Amniotic epithelial cell (primary cell): ENCODE results near the gene EHMT1.

Source experiments
- DNase-seq: peaks from one replicate; pipeline ENCODE4 v3.0.0-alpha.2; 2010; ENCODE audit warnings: low read depth

EHMT1 gene

DNA sequence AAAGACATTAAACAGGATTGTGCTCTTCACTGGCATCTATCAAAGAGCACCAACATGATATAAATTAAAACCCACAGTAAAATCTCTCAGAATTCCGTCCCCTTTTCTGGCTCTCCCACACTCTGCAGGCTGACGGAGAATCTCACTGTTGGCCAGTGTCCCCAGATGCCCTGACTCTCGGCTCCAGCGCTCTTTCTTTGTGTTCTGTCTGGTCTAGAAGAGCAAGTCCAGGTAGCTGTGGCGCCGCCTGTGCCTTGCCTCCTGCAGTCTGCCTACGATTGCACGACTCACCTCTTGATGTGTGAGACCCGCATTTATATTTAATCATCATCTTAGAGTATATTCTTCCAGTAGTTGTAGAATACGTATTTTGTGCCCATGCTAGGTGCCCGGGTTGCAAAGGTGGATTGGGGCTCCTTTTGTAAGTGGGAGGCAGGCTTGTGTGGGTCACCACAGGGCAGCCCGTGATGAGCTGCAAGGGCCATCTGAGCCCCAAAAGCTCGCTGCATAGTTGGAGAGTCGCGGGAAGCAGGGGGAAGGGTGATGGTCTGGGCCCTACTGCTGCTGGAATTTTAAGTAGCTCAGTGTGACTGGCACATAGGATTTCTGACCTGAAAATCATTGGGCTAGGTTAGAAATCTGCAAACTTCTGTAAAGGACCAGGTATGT is 55.6 kb downstream of the EHMT1 start:
- DNase-seq: no peak

DNA sequence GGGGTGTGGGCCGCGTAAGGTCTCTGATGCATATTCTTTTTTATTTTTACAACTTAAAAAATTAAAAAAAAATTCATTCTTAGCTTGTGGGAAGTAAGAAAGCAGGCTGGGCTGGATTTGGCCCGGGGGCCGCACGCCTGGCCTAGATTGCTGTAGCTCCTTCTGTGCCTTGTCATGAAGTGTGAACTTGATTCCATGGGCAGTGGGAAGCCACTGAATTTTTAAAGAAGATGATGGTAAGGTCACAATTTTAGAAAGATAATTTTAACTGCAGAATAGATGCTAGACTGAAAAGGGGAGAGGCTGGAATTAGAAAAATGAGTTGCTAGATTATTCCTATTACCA is 56.1 kb downstream of the EHMT1 start:
- DNase-seq: no peak

DNA sequence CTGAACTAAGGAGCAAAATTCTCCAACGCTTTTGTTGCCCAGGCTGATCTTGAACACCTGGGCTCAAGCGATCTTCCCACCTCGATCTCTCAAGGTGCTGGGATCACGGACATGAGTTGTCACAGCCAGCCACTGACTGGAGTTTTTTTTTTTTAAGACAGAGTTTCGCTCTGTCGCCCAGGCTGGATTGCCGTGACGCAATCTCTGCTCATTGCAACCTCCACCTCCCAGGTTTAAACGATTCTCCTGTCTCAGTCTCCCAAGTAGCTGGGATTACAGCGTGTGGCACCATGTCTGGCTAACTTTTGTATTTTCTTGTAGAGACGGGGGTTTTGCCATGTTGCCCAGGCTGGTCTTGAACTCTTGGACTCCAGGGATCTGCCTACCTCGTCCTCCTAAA is 58.2 kb downstream of the EHMT1 start:
- no peak for DNase-seq

DNA sequence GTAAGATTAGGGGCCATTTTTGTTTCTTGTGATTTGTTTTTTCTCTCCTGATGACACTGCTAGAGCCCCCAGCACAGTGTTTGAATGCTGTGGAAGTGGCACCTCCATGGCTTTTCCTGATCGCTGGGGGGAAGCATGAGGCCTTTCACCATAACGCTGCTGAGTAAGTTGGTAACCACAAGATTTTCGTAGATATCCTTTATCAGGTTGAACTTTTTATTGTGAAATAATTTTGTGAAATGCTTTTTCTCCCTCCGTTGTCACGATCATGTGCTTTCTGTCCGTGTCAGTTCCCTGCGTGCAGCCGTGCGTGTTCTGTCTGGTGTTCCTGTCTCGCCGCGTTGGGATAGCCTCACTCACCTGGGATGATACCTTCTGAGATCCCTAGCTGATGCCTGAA is 59.4 kb downstream of the EHMT1 start:
- DNase-seq: peak; percentile 77

DNA sequence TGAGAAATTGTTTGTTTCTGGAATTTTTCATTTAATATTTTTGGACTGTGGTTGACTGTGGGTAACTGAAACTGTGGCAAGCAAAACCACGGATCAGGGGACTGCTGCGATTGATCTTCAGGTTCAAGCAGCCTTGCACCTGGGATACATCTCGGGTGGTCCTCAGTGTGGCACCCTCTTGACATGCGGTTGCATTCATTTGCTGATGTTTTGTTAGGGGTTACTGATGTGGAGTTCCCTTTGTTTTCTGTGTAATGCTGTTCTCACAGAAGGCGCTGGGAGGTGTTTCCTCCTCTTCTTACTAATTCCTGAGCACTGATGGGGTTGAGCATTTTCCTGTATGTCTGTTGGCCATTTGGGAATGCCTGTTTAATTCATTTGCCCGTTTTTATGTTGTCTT is 60.4 kb downstream of the EHMT1 start:
- DNase-seq: no peak

DNA sequence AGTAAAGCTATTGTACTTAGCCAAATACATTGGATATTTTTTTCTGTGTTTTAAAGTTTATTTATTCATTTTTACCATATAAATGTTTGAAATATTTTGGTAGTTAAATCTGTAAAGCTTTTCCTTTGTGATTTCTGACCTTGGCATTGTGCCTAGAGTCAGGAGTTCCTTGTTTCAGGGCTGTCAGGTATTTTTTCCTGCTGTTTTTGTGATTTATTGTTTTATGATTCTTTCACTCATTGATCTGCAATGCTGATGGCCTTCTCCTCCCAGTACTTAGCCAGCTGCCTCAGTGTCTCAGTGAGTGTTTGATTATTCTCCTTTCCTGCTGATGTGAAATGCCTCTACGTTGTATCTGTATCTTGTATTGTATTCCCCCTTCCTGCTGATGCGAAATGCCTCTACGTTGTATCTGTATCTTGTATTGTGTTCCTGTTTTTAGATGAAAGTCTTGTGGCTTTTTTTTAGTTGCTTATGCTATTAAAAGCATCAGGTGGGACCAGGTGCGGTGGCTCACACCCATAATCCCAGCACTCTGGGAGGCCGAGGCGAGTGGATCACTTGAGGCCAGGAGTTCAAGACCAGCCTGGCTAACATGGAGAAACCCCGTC is 61.0 kb downstream of the EHMT1 start:
- no peak for DNase-seq

DNA sequence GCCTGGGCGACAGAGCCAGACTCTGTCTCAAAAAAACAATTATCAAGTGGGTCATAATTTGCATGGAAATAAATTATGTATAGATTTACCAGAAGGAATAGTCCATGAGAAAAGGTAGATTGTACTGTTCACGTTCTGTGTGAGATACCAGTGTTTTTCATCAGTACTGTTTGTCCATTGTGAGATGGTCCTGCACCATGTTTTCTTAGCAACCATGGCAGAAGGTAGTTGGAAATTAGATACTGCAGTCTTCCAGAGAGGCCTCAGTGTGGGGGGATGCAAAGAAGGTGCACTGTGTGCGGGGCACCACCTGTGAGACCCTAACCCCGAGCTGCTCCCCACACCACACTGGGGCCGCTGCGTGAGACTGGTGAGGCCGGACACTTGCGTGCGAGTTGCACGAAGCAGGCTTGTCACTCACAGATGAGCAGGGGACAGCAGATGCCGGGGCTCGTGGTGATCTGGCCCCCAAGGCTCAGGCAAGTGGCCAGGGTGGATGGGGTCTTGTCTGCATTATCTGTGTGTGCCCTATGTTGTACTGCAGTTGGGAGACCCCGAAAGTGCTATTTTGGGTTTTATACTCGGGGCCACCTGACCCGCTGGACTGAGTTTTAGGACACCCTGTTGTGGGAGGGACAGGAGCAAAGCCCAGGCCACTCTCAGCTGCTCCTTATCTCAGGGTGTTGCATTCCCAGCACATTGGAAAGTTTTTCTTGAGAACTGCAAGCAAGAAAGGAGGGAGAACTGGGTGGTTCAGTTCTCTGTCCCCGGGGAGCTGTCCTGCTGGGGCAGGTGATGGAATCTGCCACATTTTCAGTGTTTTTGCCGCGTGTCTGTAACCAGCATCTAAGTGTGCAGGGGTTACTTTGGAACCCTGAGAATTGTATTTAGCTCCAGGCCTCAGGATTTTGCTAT is 61.9 kb downstream of the EHMT1 start:
- no peak for DNase-seq

DNA sequence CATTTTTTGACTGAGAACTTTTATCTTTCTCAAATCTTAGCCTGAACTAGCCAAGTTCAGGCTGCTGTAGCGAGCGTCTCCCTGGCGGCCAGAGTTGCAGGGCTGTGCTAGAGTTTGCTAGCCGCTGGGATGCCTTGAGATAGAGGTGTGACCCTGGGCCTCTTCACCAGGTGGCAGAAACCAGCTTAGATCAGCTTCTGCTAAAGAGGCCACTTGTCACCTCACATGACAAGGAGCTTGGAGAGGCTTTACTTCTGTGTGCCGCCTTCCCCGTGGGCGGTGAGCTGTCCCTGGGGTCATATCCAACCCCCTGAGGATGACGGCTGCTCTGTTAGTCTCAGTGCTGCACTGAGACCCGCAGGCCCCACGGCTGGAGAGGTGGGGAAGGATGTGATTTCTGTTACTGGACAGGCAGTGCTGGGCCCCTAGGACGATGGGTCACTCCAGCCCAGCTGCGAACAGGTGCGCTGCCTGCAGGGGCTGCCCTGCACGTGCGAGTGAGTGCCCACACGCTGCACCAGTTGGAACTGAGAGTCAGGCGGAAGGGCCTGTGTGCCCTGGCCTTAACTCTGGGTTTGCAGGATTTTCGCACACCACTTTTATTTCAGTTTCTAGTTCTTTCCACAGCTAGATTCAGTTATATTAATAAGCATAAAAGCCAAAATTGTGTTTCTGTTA is 63.8 kb downstream of the EHMT1 start:
- DNase-seq: no peak

DNA sequence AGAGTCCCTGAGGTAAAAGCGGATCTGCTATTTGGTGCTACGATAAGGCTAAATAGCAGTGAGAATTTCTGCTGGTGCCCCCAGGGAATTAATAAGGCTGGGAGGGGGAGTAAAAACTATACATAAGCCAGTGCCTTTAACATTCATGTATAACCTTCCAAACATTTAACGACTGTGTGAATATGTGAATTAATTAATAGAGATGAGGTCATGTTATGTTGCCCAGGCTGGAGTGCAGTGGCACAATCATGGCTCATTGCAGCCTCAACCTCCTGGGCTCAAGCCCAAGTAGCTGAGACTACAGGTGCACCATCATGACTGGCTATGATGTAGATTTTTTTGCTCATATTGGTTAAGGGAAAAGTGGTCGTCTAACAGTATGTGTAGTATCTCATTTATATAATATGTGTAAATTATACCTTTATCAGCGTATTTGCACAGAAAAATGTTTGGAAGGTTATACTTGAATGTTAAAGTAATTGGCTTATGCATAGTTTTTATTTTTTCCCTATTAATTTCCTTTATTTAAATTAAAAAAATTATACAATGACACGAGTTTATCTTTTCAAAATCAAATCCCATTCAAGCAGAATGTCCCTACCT is 64.6 kb downstream of the EHMT1 start:
- no peak for DNase-seq

DNA sequence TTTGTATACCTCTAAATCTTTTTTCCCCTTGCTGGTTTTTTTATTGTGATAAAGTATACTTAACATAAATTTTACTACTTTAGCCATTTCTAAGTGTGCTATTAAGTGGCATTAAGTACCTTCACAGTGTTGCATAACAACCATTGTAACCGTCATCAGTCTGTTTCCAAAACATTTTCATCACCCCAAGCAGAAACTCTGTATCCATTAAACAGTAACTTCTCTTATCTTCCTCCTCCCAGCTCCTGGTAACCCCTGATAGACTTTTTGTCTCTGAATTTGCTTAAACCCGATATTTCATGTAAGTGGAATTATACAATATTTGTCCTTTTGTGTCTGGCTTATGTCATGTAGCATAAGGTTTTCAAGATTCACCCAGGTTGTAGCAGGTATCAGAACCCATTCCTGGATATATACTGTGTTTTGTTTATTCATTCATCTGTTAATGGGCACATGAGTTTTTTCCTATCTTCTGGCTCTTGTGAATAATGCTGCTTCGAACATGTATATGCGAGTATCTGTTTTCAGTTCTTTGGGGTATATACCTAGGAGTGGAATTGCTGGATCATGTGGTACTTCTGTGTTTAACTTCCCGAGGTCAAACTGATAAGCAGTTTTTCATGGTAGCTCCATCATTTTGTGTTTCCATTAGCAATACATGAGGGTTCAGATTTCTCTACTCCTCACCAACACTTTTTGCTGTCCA is 66.4 kb downstream of the EHMT1 start:
- peak; percentile 44 for DNase-seq

DNA sequence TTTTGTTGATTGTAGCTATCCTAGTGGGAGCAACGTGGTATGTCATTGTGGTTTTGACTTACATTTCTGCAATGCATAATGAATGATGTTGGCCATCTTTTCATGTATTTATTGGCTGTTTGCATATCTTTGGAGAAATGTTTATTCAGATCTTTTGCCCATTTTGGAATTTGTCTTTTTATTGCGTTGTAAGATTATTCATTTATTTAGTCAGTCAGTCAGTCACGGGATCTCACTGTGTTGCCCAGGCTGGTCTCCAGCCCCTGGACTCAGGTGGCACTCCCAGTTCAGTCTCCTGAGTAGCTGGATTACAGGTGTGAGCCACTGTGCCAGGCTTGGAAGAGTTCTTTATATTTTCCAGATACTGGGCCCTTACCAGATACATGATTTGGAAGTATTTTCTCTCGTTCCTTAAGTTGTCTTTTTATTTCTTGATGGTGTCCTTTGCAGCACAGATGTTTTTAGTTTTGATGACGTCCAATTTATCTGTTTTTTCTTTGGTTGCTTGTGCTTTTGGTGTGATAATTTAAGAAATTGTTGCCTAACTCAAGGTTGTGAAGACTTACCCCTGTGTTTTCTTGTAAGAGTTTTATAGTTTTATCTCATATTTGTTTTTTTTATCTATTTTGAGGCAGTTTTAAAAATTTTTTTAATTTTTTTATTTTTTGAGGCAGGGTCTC is 67.1 kb downstream of the EHMT1 start:
- peak; percentile 79 for DNase-seq

DNA sequence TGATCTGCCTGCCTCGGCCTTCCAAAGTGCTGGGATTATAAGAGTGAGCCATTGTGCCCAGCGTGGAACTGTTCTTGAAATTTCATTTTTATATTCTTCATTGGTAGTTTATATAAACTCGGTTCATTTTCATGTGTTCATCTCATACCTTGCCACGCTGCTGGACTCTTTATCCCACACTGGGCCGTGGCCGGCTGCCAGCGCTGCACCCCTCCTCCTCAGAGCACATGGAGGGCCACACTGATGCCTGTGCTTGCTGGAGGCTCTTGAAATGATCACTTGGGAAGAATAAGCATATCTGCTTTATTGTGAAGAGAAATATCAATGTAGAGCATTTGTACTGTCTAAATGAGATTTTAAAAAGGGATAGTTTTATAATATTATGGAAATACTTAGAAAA is 69.5 kb downstream of the EHMT1 start:
- no peak for DNase-seq

DNA sequence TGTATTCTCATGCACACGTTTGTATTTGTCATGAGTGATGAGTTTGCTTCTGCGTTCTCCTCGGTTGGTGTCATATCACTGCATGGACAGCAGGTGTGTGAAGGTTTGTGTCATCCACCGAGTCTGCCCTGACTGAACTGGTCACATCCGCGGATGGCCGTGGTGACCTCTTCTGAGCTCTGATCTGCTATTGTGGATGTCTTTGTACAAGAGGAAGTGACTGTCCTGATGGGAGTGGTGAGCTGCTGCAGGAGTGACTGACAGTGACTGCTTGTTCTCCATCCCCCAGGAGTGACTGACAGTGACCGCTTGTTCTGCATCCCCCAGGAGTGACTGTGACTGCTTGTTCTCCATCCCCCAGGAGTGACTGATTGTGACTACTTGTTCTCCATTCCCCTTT is 69.9 kb downstream of the EHMT1 start:
- DNase-seq: no peak

DNA sequence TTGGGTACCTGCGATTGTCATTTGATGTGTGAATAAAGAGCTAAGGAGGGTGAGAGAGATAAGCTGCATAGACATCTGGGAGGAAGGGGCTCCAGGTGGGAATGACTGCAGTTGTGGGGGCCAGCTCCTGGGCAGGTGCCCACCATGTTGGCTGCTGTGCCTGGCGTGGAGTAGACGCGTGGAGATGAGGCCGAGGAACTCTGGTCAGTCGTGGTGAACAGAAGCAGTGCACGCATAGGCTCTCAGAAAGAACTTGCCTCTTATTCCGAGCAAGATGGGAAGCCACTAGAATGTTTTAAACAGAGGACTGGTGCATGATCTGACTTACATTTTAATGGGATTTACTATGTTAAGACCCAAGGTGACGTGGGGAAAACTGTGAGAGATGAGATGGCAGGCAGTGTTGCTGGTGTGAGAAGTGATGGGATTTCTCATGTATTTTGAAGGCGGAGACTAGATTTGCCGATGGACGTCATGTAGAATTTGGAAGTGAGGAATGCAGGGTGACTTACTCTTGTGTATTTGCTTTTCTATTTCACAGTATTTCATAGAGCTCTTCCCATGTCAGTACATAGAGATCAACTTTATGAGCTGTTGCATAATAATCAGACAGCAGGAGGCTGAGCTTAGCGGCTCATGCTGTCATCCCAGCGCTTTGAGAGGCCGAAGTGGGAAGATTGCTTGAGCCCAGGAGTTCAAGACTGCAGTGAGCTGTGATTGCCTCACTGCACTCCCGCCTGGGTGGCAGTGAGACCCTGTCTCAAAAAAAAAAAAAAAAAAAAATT is 71.1 kb downstream of the EHMT1 start:
- DNase-seq: peak; percentile 92

DNA sequence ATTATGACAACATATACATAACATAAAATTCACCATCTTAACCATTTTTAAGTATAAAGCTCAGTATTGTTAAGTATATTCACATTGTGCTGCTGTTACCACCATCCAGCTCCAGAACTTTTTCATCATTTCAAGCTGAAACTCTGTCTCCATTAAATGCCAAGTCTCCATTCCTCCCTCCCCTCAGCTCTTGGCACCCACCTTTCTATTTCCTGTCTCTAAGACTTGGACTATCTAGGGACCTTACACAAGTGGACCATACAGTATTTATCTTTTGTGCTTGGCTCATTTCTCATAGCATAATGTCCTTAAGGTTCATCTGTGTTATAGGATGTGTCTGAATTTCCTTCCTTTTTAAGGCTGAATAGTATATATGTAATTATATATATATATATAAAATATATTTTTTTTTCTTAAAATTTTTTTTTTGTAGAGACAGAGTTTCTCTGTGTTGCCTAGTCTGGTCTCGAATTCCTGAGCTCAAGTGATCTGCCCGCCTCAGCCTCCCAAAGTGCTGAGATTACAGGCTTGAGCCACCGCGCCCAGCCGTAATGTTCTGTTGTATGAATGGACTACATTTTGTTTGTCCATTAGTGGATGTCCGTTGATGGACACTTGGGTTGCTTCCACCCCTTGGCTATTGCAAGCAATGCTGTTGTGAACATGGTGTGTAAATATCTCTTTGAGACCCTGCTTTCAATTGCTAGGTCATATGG is 72.3 kb downstream of the EHMT1 start:
- DNase-seq: no peak

DNA sequence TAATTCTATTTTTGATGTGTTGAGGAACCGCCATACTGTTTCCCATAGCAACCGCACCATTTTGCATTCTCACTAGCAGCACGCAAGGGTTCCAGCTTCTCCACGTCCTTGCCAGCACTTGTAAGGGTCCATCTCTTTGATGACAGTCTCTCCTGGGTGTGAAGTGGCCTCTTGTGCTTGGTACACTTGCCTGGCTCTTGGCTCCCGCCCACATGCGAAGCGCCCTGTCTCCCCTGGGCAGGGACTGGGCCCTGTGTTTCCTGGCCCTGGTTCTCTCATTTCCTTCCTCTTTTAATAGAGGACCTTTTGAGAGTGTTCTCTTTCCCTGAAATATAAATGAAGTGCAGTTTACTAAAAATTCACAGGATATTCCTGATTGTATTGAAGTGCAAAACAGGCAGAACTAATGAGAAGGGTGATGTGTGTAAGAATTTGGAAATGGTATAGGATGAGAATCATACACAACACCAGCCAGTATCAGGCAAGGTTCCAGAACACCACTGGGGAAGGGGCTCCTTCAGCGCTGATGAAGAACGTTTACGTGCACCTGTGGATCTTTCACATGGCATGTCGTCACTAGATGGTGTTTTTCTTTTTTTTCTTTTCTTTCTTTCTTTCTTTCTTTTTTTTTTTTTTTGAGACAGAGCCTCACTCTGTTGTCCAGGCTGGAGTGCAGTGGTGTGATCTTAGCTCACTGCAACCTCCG is 73.0 kb downstream of the EHMT1 start:
- no peak for DNase-seq

DNA sequence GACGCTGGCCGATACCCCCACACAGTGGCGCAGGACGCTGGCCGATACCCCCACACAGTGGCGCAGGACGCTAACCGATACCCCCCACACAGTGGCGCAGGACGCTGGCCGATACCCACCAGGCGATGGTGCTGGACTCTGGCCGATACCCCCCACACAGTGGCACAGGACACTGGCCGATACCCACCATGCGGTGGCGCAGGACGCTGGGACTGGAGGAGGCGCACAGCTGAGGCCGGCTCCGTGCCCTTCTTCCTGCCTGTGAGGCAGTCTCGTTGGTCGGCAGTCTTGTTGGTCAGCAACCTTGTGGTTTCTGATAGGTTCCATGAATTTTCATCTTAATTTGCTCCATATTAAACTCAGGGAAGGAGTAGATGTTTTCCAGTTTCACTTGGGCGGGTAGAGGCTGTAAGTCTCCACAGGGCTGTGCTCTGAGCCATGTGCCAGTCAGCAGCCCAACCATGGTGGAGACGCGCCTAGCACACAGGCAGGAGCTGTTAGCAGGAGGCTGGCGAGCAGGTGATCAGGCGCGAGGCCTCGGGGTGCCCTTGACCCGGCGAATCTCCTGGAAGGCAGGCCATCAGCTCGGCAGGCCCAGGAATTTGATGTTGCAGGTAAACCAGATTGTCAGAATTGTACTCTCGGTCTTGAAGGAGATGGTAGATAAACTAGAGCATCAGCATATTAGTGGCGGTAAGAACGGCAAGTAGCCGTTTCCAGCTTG is 75.6 kb downstream of the EHMT1 start:
- DNase-seq: no peak
